Astrocyte of the spinal cord (primary cell): ENCODE results near the gene SHF.

Experiments used
- DNase-seq: peaks from one replicate; pipeline ENCODE4 v3.0.0; 2011; ENCODE audit warnings: low read depth, low spot score
- H3K4me3 ChIP-seq: 2 replicates; pipeline ENCODE4 v1.5.1; 2011; ENCODE audit warnings: low read depth, mild to moderate bottlenecking, low read length, moderate library complexity
- in situ Hi-C: cut with HindIII; loops from 2 replicates; pipeline ENCODE4 v1.10.0; 2017; ENCODE audit warnings: low sequenced_read_pairs
- TF ChIP-seq, protein P1 (sequence below): IDR thresholded peaks from 2 replicates; pipeline ENCODE4 v1.5.1; 2012; ENCODE audit warnings: low read depth, mild to moderate bottlenecking, low read length, inconsistent platforms

Gene SHF

DNA sequence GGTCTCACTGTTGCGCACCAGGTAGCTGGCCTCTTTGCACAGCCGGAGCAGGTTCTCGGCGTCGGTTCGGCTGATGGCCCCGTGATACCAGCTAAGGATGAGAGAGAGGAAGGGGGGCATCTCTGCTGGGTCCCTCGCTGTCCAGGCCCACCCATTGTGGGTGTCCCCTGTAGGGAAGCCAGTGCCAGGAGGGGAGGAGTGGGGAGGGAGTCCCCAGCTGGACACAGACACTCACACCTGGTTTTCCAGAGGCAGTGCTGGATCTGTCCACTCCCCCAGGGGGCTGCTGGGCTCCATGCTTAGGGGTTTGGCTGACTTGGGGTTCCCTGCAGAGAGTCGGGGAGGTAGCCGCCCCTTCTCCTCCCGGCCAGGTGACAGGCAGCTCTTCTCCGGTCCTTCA is 15.9 kb downstream of the SHF start:
- TF ChIP-seq, protein P1, sequence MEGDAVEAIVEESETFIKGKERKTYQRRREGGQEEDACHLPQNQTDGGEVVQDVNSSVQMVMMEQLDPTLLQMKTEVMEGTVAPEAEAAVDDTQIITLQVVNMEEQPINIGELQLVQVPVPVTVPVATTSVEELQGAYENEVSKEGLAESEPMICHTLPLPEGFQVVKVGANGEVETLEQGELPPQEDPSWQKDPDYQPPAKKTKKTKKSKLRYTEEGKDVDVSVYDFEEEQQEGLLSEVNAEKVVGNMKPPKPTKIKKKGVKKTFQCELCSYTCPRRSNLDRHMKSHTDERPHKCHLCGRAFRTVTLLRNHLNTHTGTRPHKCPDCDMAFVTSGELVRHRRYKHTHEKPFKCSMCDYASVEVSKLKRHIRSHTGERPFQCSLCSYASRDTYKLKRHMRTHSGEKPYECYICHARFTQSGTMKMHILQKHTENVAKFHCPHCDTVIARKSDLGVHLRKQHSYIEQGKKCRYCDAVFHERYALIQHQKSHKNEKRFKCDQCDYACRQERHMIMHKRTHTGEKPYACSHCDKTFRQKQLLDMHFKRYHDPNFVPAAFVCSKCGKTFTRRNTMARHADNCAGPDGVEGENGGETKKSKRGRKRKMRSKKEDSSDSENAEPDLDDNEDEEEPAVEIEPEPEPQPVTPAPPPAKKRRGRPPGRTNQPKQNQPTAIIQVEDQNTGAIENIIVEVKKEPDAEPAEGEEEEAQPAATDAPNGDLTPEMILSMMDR = no peak
- in situ Hi-C loops = no loop called here
- no peak overlapping the region for H3K4me3 ChIP-seq
- DNase-seq = no peak

GRCh38 chr15:45169608-45170480 is 17.9 kb downstream of the SHF start:
- no peak for DNase-seq
- no peak overlapping the region for H3K4me3 ChIP-seq
- in situ Hi-C loops = no loop called here
- TF ChIP-seq, protein P1 = no peak

GRCh38 chr15:45168751-45169551 is 18.8 kb downstream of the SHF start:
- in situ Hi-C loops = no loop called here
- H3K4me3 ChIP-seq = no peak overlapping the region
- TF ChIP-seq, protein P1 = no peak
- DNase-seq = no peak

DNA sequence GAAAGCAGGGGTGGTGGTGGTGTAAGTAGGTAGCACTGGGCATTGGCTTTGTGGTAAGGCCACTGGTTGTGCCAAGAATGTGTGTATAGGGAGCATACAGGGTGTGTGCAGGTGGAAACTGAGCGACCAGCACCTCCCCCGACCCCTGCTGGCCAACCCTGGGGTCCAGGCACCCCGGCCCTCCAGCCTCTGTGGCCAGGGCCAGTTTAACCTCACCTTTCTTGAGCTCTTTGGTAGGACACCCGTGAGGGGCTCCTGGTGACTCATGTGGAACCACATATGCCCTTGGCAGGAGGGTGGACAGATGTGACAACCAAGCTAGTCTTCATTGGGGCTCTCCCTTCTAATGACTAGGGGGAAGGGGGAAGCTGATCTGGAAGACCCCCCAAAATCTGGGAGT is 19.5 kb downstream of the SHF start:
- no peak overlapping the region for H3K4me3 ChIP-seq
- DNase-seq = no peak
- in situ Hi-C loops = no loop called here
- TF ChIP-seq, protein P1 = no peak

GRCh38 chr15:45167631-45168205 is 20.0 kb downstream of the SHF start:
- peak overlapping the region; percentile 49 for H3K4me3 ChIP-seq
- DNase-seq = no peak
- TF ChIP-seq, protein P1 = no peak
- in situ Hi-C loops = no loop called here

DNA sequence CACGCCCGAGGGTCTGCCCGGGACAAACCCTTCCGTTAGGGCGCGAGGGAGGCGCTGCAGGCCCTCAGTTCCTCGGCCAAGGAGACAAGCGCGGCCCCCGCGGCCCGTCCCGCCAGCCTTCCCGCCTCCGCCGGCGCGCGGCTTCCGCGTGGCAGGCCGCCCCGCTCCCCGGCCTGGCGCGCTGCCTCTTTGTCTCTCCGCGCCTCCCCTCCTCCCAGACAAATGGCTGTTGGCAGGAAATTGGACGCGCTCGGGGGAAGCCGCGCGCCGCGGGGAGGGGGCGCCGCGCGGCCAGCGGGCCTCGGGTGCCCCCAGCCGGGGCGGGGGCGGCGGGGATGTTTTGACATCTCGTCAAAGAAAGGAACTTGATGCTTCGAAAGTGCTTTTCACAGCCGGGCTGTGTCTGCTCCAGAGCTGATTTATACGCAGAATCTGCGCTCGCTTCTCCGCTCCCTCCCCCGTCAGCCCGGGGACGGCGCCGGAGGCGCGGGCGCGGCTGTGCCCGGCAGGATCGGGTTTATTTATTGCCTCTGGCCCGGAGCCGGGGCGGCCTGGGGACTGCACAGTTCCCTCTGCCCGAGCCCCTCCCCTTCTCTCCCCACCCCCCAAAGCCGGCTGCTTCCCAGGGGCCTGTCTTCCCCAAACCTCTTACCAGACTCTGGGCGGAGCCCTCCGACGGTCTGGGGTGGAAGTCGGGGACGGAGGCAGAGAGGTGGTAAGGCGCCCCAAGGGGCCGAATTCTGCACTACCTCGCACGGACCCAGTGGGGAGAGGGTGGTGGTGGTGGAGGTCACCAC is 20.7 kb downstream of the SHF start:
- in situ Hi-C loops = no loop called here
- peak overlapping the region; percentile 49 for H3K4me3 ChIP-seq
- TF ChIP-seq, protein P1 = peak; percentile 65
- DNase-seq = peak; percentile 80
